Measurements from ENCODE around the gene AMPD1. TPM values are rescaled to one million over a fixed set of nuclear protein-coding genes. Genes with fewer than 3 reads are reported as not detected.

AMPD1 gene
- not detected in 2 replicates for total RNA-seq
- long read RNA-seq: 0 reads

GRCh38 chr1:114695430-114696058 lies at the start of gene AMPD1:
TSS of gene AMPD1 (minus strand) at chr1:114695546. CDS start at chr1:114695471, 75 bp downstream.
- no peaks in the 10 kb centered on the region for H3K4me1 Mint-ChIP-seq
- no peak within 1 kb of the TSS for H3K4me3 Mint-ChIP-seq
- TF ChIP-seq CTCF (conservative IDR thresholded peaks at IDR 0.05): no peak
- no peak for DNase-seq (ENCODE audit: low read depth, low spot score)
- no peaks in the 10 kb centered on the region for H3K36me3 Mint-ChIP-seq (ENCODE audit: low read depth)
- peaks cover 26% of the 10 kb centered on the region for H3K27me3 Mint-ChIP-seq (ENCODE audit: low read depth)
- H3K9me3 Mint-ChIP-seq: no peaks in the 10 kb centered on the region
- no peak within 1 kb of the TSS for H3K27ac Mint-ChIP-seq (ENCODE audit: unreplicated experiment)

- DNase-seq (ENCODE audit: low read depth, low spot score): no peak
- Mint-ChIP-seq H3K4me1 (no peaks in the 10 kb centered on the region), H3K36me3 (ENCODE audit: low read depth) (peaks cover 19% of the 10 kb centered on the region), H3K4me3 (no peak overlapping the region), H3K27ac (ENCODE audit: unreplicated experiment) (no peak overlapping the region), H3K9me3 (no peaks in the 10 kb centered on the region), H3K27me3 (ENCODE audit: low read depth) (no peaks in the 10 kb centered on the region)
- TF ChIP-seq CTCF (conservative IDR thresholded peaks at IDR 0.05): no peak
Observed at GRCh38 chr1:114741963-114742746, 46.8 kb upstream of the AMPD1 start.

GRCh38 chr1:114740331-114740730 lies 45.0 kb upstream of the AMPD1 start:
- no peaks in the 10 kb centered on the region for H3K27me3 Mint-ChIP-seq (ENCODE audit: low read depth)

GRCh38 chr1:114737314-114737849 lies 42.0 kb upstream of the AMPD1 start:
- Mint-ChIP-seq H3K27ac (ENCODE audit: unreplicated experiment) (no peak overlapping the region), H3K4me3 (no peak overlapping the region), H3K4me1 (no peaks in the 10 kb centered on the region), H3K27me3 (ENCODE audit: low read depth) (no peaks in the 10 kb centered on the region), H3K36me3 (ENCODE audit: low read depth) (peaks cover 39% of the 10 kb centered on the region), H3K9me3 (no peaks in the 10 kb centered on the region)
- TF ChIP-seq CTCF (conservative IDR thresholded peaks at IDR 0.05): no peak
- no peak for DNase-seq (ENCODE audit: low read depth, low spot score)

More at GRCh38 chr1:114740331-114740730, 45.0 kb upstream of the AMPD1 start:
- Mint-ChIP-seq H3K4me3 (no peak overlapping the region), H3K27ac (ENCODE audit: unreplicated experiment) (no peak overlapping the region), H3K9me3 (no peaks in the 10 kb centered on the region), H3K4me1 (no peaks in the 10 kb centered on the region), H3K36me3 (ENCODE audit: low read depth) (peaks cover 28% of the 10 kb centered on the region)
- TF ChIP-seq CTCF (conservative IDR thresholded peaks at IDR 0.05): no peak
- no peak for DNase-seq (ENCODE audit: low read depth, low spot score)

- H3K27me3 Mint-ChIP-seq (ENCODE audit: low read depth): no peaks in the 10 kb centered on the region
- TF ChIP-seq CTCF (conservative IDR thresholded peaks at IDR 0.05): no peak
- H3K4me1 Mint-ChIP-seq: no peaks in the 10 kb centered on the region
- peaks cover 38% of the 10 kb centered on the region for H3K36me3 Mint-ChIP-seq (ENCODE audit: low read depth)
- H3K27ac Mint-ChIP-seq (ENCODE audit: unreplicated experiment): no peak overlapping the region
- H3K4me3 Mint-ChIP-seq: no peak overlapping the region
- H3K9me3 Mint-ChIP-seq: no peaks in the 10 kb centered on the region
- DNase-seq (ENCODE audit: low read depth, low spot score): no peak
Observed at GRCh38 chr1:114735479-114735878, 40.1 kb upstream of the AMPD1 start.

Measured in neural crest cell (in vitro differentiated cells).